PFSK-1 (cell line): ENCODE data around the gene VEPH1.

ENCODE experiments used
- FOXP2 ChIP-seq: optimal IDR thresholded peaks from 2 replicates; pipeline ENCODE3; 2011; ENCODE audit warnings: borderline replicate concordance, control low read depth, inconsistent platforms; ENCODE audit not compliant: insufficient read depth; ENCODE audit errors: extremely low read length, extremely low read depth
- POLR2AphosphoS5 ChIP-seq: IDR thresholded peaks from 2 replicates; pipeline ENCODE4 v1.6.1; 2012; ENCODE audit warnings: low read depth, mild to moderate bottlenecking, control low read depth, low read length, moderate library complexity
- REST ChIP-seq, 2 experiments: IDR thresholded peaks; 2 replicates each; pipeline versions ENCODE4 v1.6.1 to v1.8.0; 2011 to 2012; ENCODE audit warnings: low read depth in 2 of 2, low read length in 2 of 2, control low read depth in 1 of 2, inconsistent platforms in 1 of 2, mild to moderate bottlenecking in 1 of 2, moderate library complexity in 1 of 2; ENCODE audit not compliant: insufficient read depth in 1 of 2
- SIN3A ChIP-seq: IDR thresholded peaks from 2 replicates; pipeline ENCODE4 v1.6.1; 2012; ENCODE audit warnings: mild to moderate bottlenecking, low read length, moderate library complexity, borderline replicate concordance; ENCODE audit not compliant: insufficient read depth
- TAF1 ChIP-seq: IDR thresholded peaks from 2 replicates; pipeline ENCODE4 v1.6.1; 2012; ENCODE audit warnings: low read length, control low read depth, borderline replicate concordance; ENCODE audit not compliant: insufficient read depth

VEPH1 gene

GRCh38 chr3:157417247-157417646 is 86.0 kb downstream of the VEPH1 start:
- no peak for TF ChIP-seq TAF1

- no peak for TF ChIP-seq TAF1
- no peak for TF ChIP-seq FOXP2
- TF ChIP-seq POLR2AphosphoS5, result no peak
- TF ChIP-seq SIN3A, result no peak
- no peak for TF ChIP-seq REST (IDR thresholded peaks at IDR 0.05; ENCODE audit: insufficient read depth in 1 of 2, low read depth in 2 of 2, low read length in 2 of 2)
Measured at GRCh38 chr3:157416347-157417087, 86.7 kb downstream of the VEPH1 start.

GRCh38 chr3:157414861-157415260 is 88.4 kb downstream of the VEPH1 start:
- TF ChIP-seq REST (IDR thresholded peaks at IDR 0.05; ENCODE audit: insufficient read depth in 1 of 2, low read depth in 2 of 2, low read length in 2 of 2) (no peak), SIN3A (no peak), FOXP2 (no peak), TAF1 (no peak), POLR2AphosphoS5 (no peak)

GRCh38 chr3:157412323-157412855 is 90.8 kb downstream of the VEPH1 start:
- TF ChIP-seq TAF1 (no peak), REST (IDR thresholded peaks at IDR 0.05; ENCODE audit: insufficient read depth in 1 of 2, low read depth in 2 of 2, low read length in 2 of 2) (no peak), POLR2AphosphoS5 (no peak), FOXP2 (no peak), SIN3A (no peak)

GRCh38 chr3:157410945-157411344 is 92.3 kb downstream of the VEPH1 start:
- TF ChIP-seq POLR2AphosphoS5 (no peak), TAF1 (no peak), SIN3A (no peak), FOXP2 (no peak), REST (IDR thresholded peaks at IDR 0.05; ENCODE audit: insufficient read depth in 1 of 2, low read depth in 2 of 2, low read length in 2 of 2) (no peak)
